HG02798 (cell line): ENCODE data around the gene TGM5.

Experiments
- ATAC-seq: cut with Tn5 transposase; IDR thresholded peaks from one replicate; pipeline ENCODE4 v1.9.1; 2021; ENCODE audit warnings: mild to moderate bottlenecking; ENCODE audit not compliant: unreplicated experiment, poor library complexity

The TGM5 gene

DNA sequence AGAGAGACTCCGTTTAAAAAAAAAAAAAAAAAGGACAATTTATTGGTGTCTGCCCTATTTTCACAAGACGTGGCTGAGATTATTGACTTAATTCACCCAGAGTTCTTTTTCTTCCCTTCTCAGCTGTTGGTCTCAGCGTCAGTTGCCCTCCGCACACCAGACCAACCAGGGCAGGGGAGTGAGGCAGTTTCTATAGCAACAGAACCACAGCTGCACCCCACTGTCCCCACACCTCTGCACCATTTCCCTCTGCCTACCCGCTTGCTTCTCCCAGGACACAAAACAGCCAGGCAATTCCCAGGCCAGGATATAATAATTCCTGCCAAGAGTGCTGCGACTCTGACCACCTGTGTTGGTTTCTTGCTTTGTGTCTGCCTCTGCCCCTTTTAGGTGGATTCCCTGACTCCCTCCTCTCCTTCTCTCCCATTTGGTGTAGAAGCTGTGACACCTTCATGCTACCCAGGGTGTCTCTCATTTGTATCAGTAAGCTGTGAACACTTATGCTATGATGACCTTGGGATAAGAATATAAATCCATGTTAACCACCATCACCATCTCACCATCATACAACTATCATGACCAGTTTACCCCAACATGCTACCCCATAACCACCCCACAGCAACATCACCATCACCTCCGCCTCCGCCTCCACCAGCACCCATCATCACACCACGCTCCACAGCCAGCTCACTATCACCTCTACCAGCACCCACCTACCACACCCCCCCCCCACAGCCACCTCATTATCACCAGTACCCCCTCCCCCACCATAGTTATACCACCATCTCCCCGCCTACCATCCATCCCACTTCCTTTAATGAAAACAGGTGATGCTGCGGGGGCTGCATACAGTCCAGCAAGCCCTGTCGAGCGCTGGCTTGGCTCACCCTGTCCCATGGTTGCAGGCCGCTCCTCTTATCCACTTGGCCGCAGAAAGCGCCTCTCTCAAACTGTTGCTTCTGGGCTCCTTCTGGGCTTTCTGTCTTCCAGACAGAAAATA lies 46.5 kb downstream of the TGM5 start:
- ATAC-seq, result no peak

DNA sequence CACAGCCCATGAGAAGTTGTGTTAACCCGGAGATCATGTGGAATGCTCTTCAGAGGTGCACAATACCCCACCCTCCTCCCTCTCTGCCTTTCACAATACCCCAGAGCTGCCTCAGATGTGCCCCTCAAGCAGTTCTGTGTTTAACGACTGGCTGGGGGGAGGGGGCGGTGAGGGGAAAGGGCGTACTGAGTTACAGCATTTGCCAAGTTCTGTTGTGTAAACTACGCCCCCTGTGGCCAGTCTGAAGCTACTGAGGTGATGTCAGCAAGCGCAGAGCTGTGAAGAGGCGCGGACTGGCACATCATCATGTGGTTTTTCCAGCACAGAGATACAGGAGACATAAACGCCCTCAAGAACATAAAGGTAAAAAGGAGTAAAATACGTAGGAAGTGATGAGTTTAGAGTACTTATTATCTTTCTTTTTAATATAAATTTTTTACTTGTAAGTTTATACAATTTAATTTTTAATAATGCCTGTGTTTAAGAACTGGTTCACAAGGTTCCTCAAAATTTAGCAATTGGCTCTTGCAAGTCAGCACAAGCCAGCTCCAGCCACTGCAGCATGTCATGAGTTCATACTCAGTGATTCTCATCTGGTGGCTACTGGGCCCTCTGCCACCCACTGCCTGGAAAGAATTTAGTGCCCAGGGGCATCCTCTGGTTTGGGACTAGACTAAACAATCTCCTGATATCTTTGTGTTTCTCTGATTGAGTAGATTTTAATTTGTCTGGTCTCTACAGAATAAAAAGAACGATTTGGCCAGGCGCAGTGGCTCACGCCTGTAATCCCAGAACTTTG lies 47.6 kb downstream of the TGM5 start:
- no peak for ATAC-seq

DNA sequence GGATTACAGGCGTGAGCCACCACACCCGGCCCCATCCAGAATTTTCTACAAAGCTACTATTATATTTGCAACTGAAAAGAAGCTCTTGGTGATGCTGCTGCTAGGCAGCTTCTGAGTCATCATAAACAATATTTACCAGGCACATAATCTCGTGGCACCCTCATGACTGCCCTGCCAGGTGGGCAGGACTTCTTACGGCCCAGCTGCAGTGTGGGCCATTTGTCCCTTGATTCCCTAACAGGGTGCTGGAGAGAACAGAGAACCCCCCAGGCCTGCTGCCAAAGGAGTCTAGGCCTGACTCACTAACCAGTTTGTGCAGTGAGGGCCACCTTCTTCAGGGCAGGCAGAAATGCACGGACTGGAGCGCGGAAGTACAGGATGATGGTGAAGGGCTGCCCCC lies 50.8 kb downstream of the TGM5 start:
- ATAC-seq, result no peak

DNA sequence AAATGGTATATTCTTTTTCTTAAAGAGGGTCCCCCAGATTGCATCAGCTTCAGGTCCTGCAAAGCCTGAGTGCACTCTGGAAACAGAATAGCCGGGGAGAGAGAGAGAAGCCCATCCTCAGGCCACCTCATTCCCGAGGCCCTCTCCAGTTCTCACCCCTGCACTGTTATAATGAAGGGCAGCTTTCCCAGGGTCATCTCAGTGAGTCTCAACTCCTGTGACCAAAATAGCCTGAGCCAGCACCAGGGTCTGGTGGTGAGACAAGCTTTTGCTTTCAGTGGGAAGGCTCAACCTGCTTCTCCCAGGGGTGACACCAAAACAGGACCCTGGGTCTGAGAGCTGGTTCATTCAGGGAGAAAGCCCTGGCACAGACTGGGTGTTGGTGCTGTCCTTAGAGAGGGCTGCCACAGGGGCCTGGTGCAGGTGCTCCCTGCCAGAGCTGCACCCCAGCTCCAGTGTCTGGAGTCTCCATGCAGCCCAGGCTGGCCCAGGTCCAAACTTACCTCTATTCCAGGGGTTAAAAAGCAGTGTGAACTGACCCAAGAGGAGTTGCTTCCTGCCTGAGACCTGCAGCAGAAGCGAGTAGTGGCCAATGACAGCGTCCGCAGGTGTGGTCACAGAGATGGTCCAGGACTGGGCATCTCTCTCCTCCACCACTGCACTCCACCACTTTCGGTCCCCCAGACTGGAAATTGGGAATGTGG lies 52.0 kb downstream of the TGM5 start:
- no peak for ATAC-seq

DNA sequence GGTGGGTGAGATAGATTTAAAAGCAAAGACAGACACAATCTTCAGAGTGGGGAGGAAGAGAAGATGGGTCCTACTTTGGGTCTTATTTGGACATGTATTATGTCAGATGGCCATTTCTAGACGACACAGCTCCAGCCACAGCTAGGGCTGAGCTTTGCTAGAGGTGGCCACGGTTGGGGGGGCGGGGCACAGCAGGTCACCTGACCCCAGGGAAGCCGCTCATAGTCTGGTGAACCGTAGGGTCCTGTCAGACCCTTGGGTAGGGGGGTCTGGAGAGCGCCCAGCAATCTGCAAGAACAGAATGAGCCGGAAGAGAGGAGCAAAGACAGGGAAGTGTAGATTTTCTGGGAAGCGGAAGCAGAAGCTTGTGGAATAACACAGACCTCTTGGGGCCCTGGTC lies 52.6 kb downstream of the TGM5 start:
- no peak for ATAC-seq

DNA sequence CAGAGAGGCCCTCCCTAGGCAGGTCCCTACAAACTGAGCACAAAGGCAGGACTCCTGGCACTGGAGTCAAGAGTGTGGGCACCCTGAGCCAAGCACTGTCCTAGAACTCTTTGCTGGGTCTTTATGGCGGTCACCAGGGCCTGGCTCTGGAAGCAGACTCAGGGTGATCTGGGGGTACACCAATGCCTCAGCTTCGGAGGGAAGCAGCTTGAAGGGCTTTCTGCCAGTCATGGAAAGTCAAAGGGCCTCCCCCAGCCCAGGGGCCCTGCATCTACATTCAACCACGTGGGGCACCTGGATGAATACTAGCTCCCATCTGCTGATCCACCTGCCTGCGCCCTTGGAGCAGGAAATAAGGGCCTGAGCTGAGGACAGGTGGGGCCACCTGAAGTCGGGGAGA lies 53.3 kb downstream of the TGM5 start:
- ATAC-seq, result no peak

DNA sequence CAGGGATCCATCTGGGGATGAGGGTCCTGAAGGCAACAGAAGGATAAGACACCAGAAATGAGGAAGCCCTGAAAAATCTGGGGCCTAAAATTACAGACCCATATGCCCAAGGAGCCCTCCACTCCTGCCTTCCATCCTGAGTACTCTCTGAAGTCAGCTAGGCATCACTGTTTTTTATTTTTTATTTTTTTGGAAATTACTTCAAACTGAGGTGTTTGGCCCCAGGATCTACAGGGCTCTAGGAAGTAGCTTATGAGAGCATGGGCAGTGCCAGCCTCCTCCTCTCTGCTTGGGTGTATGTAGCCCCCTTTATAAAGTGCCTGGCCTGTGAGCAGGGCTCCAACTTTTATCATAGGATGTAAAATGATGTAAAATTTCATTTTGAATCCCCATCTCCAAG lies 53.8 kb downstream of the TGM5 start:
- no peak for ATAC-seq

DNA sequence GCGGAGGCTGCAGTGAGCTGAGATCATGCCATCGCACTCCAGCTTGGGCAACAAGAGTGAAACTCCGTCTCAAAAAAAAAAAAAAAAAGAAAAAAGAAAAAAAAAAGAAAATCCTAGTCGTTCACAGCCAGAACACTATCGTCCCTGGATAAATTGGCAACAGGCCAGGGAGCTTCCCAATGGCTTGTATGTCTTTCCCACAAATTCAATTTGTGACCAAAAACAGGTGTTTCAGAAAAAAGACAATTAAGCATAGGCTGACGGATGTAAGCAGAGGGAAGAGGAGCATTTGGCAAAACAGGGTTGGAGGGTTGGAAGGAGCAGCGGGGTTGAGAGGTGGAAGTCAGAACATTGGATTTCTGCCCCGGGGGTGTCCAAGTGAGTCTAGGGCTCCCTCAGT lies 54.4 kb downstream of the TGM5 start:
- no peak for ATAC-seq

DNA sequence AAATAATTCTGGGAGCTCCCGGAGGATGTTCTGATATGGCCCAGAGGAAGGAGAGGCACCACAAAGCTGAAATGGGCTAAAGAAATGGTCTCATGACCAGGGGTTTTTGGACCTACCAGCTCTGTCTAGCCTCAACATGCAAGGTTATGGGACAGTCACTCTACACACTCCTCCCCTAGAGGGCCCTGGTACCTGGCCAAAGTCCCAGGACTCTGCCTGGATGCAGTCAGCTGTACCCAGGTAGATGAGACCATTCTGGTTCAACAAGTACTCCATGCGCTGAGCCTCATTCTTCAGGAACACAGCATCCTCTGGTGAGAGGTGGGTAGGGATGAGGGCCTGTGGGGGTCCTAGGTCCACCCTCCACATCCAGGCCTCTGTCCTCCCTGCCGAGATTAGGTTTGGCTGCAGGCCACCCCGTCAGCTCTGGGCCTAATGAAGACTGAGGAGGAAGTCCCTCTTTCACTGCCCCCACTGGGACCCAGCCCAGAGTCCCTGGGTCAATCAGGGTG lies 55.4 kb downstream of the TGM5 start:
- ATAC-seq, result no peak

DNA sequence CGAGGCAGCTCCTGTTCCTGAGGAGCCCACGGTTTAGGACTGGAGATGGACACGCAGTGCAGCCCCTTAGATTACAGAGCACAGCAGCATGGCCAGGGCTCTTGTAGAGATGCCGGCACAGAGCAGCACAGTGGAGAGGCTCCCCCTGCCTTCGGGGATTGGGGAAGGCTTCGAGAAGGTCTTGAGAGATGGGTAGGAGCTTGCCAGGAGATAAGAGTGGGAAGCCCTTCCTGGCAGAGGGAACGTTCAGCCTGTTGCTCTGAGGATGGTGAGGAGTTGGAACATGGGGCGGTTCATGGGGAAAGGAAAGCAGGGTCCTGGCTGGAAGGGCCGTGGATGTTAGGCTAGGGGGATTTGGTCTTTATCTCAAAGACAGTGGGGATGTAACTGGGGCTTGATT lies 55.9 kb downstream of the TGM5 start:
- ATAC-seq, result no peak

DNA sequence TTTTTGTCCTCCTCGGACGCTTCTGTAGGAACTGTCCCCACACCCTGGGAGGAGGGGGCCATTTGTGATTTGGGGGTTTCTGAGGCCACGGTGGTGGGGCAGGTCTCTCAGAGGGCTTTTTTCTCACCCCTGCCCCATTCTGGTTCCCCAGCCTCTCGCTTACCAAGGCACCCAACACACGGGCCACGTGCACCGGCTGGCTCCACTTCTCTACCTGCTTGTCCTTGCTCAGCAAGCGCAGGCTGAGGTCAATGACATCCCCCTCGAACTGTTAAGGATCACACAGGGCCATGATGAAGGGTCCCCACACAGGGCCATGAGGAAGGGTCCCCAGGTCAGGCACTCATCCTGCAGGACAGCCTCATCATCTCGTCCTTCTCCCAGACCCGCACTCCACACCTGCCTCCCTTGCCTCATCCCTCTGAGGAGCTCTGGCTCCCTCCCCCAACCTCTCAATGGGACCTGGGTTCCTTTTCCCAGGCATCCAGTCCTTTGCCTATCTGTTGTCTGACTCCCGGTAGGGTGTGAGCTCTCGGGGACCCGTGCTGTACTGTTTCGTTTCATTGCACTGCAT lies 56.5 kb downstream of the TGM5 start:
- ATAC-seq, result no peak

DNA sequence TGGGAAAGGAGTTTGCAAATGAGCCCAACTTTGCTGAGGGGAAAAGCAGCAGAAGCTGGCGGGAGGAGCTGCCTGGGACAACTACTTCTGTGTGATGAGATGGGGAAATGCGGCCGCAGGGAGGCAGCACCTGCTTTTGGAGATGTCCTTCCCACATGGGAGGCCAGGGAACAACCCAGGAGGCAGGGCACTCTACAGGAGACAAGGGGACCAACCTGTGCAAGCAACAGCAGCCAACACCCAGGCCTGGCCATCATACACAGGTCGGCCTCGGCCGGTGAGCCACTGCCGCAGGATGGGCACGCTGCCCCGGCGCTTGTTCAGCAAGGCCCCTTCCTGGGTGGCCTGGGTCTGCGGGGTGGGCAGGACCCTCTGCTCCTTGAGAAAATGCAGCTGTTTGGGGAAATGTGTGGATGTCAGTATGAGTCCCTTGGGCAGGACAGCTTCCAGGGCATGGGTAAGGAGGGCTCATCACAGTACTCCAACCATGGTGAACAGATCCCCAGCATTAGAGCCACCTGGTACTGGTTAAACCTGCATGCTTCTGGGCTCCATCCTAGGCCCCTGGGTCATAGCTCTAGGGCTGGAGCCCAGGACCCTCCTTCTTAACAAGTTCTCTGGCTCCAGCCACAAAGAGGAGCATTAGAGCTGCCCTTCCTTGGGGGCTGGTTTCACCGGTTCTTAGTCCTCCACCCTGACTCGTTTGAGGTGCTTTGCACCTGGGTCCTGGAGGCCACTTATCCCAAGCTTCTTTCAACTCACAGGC lies 57.5 kb downstream of the TGM5 start:
- ATAC-seq, result no peak

DNA sequence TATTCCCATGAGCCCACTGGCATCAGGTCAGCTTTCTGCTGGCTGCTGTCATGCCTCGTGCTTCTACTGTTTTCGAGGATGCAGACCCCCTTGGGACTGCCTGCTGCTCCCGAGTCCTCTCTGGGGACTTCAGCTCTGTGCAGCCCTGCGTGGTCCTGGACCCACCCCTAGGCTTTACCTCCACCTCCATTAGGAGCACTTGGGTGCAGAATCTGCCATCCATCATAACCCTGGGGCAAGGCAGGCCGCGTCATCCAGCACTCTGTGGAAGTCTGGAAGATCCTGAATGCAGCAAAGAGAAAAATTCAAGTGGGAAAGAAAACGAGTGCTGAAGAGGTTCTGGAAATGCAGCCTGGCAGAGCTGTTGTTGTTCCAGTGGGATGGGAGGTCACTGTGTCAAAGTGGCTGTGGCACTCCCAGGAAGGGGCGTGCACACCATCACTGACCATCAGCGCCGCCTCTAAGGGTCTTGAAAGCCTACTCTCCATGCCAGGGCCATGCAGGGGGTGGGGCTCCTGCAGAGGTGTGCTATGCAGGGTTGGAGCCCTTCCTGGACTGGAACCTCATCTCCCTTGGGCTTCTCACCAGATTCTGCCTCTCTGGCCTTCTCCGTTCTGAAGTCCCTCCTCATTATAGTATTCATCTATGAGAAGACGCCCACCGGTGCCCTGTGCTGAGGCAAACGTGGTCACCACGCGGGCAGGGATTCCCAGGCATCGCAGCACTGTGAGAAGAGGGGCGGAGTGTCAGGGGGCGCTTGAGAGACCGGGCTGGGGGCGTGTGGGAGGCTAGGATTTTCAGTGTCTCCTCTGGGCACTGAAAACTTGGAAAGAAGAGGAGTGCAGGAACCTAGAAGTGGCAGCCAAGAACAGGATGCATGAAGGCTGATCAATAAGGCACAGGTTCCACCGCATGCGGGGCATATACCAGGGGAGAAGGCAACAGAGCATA lies 58.4 kb downstream of the TGM5 start:
- ATAC-seq, result no peak

DNA sequence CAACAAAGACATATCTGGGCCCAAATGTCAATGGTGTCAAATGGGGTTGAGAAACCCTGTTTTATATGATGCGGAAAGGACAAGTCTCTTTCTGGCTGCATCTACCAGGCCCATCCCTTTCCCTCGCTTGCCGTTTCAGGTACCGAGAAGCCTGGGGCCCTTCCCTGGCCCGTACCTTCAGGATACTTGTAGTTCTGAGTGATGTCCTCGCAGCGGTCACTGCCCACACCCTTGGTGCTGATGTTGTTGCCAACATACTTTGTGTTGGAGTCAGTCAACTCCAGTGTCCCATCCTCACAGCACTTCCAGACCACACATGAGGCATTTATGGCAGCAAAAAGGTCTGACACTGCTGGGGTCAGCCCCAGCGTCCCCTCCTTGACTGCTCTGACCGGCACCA lies 59.7 kb downstream of the TGM5 start:
- ATAC-seq, result no peak

DNA sequence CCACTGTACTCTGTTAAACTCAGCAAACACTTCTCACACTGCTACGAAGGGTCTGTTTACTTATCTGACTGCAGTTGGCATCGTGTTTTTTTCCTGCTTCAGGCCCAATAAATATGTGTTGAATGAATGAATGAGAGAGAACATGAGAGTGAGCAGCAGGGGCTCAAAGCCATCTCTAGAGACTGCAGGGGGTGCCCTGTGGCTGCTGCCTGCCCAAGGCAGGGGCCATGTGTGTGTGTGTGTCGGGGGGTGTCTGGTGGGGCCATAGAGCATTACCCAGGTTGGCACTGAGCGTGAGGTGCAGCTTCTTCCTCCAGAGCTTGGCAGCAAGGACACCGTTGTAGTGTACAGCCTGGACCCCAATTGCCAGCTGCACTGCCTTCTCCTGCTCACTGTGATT lies 60.7 kb downstream of the TGM5 start:
- ATAC-seq, result no peak

DNA sequence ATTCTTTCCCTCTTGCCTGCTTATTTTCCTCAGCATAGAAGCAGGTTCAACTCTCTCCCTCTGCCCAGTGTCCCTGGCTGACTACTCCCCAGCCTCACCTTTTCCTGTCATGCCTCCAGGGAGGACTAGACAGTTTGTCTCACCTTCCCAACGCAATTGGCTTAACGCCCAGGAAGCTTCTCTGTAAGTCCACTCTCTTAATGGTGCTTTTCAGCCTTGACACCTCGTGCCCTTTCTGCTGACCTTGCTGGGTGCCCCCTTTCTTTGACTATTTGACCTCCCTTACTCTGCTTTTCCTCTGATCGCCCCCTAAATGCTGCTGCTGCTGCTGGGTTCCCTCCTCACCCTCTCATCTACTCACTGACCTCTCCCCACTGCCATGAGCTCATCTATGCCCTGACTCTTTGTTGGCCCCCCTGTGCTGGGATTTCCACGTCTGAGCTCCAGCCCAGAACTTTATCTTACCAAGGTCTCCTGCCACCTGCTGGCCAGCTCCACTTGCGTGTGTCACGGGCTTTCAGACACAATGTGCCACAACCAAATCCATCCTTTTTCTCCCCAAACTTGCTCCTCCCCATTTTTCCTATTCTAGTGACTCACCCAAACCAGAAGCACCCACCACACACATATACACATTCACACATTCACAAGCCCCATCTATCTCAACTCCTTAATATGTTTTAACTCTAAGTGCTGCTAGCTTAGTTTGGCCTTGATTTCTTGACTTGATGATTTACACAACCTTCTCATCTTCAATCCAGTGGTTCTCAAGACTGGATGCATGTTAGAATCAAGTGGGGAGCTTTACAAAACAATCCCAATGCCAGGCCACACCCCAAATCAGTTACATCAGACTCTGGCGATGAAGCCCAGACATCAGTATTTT lies 62.5 kb downstream of the TGM5 start:
- no peak for ATAC-seq

DNA sequence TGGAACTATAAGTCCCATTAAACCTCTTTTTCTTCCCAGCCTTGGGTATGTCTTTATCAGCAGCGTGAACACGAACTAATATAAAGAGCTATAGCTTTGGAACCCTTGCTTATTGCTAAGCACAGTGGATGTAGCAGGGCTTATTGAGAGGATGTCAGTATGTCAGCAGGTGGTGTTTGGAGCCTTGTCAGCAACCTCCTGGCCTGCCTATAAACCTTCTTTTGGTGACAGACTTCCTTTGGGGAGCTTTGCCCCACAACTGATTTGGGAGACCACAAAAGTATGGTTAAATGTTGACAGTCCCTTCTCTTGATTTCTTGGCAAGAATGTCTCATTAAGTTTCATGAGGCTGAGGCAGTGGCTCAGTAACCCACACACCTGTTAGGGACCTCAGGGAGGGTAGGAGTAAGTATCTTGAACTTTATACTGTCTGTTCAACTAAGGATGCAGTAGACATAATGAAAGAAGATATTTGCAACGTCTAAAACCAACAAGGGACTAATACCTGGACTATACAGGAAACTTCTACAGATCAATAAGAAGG lies 66.7 kb downstream of the TGM5 start:
- ATAC-seq, result no peak
